Measurements from ENCODE around the gene CCSER1.

CCSER1 gene

DNA sequence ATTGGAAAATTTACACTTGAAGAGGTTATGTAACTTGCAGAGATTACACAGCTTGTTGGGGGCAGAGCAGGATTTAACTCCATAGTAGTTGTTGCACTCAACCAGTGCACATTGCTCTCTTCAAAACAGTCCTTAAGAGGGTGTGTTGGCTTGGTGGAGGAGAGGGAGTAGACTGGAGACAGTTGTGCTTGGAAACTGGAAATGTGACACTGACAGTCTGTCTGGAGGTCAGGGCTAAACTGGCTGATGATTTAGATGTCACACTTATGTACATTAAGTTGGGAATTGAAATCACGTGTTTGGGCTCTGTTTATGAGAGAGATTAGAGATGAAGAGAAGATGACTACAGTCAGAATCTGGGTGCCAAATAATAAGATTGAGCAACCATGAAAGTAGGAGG lies 32.9 kb downstream of the CCSER1 start:
- POLR2A ChIA-PET: no interaction called here
- CTCF ChIA-PET: no interaction called here
- DNase-seq (ENCODE audit: extremely low spot score): no peak
- no peak for TF ChIP-seq CTCF (IDR thresholded peaks at IDR 0.05; ENCODE audit: control extremely low read depth, extremely low read depth, low read depth, missing control alignments)

DNA sequence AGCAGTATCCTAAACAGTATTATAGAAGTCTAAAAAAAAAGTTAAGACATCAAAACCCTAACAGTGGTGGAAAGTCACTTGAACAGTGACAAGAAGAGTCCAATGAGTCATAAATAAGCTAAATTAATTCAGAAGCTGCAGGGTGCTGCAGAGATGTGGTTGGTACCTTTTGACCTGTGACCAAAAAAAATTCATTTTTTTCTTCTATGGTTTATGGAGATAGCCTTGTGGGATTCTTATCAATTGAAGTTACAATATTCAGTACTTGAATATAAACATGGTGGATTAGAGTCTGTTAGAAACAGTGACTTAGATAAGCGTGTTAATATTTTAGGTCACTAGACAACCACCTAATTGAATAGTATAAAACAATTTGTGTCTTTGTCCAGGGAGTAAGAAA lies 35.4 kb downstream of the CCSER1 start:
- POLR2A ChIA-PET: no interaction called here
- no peak for TF ChIP-seq CTCF (IDR thresholded peaks at IDR 0.05; ENCODE audit: control extremely low read depth, extremely low read depth, low read depth, missing control alignments)
- no peak for DNase-seq (ENCODE audit: extremely low spot score)
- CTCF ChIA-PET: no interaction called here

GRCh38 chr4:90163872-90164271 lies 36.7 kb downstream of the CCSER1 start:
- no peak for TF ChIP-seq CTCF (IDR thresholded peaks at IDR 0.05; ENCODE audit: control extremely low read depth, extremely low read depth, low read depth, missing control alignments)
- DNase-seq (ENCODE audit: extremely low spot score): no peak
- POLR2A ChIA-PET: interaction anchor here (0.6 kb wide), 1 partner anchor 23 kb away, joined by 3 read pairs; no protein-coding TSS in a partner anchor
- CTCF ChIA-PET: no interaction called here

- no peak for TF ChIP-seq CTCF (IDR thresholded peaks at IDR 0.05; ENCODE audit: control extremely low read depth, extremely low read depth, low read depth, missing control alignments)
- DNase-seq (ENCODE audit: extremely low spot score): no peak
- ChIA-PET POLR2A (no interaction called here), CTCF (interaction anchor here (1.0 to 1.4 kb wide), 3 partner anchors 10 to 14 kb away, joined by 3 to 4 read pairs (median 4); no protein-coding TSS in a partner anchor)
Observed at GRCh38 chr4:90165883-90166282, 38.7 kb downstream of the CCSER1 start.

- CTCF ChIA-PET: no interaction called here
- TF ChIP-seq CTCF (IDR thresholded peaks at IDR 0.05; ENCODE audit: control extremely low read depth, extremely low read depth, low read depth, missing control alignments): no peak
- no peak for DNase-seq (ENCODE audit: extremely low spot score)
- POLR2A ChIA-PET: no interaction called here
Observed at GRCh38 chr4:90171491-90171890, 44.3 kb downstream of the CCSER1 start.

DNA sequence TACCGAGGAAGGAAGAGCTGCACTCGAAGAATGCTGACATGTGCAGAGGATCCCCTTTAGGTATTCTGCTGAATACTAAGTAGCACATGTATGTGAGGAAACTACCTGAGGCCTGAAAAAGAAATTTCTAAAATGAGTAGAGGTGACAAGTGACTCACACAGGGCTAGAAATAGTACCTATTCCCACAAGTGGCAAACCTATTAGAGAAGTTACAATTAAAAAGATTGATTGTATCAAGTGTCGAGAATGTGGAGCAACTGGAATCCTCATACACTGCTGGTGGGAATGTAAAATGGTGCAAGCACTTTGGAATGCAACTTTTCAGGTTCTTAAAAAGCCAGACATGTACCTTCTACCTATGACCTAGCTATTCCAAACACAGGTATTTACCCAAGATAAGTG lies 47.4 kb downstream of the CCSER1 start:
- POLR2A ChIA-PET: no interaction called here
- TF ChIP-seq CTCF (IDR thresholded peaks at IDR 0.05; ENCODE audit: control extremely low read depth, extremely low read depth, low read depth, missing control alignments): no peak
- DNase-seq (ENCODE audit: extremely low spot score): no peak
- CTCF ChIA-PET: interaction anchor here (1.2 kb wide), 1 partner anchor 18 kb away, joined by 3 read pairs; no protein-coding TSS in a partner anchor

DNA sequence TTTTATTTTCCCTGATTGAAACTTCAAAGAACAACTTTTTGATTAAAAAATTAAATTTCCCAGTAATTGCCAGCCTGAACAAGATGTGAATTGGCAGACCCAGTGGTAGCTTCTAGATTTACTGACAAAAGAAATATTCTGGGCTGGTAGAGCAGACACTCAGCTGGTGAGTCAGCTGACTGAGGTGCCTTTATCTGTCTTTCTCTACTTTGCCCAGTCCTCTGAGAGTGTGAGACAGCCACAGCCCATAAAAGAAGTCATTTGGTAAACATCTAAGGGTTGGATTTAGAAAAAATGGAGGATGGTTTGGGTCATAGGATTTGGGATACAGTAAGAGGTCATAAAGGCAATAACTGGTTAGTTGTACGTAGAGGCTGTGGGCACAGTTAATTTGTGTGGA lies 54.5 kb downstream of the CCSER1 start:
- ChIA-PET POLR2A (no interaction called here), CTCF (no interaction called here)
- DNase-seq (ENCODE audit: extremely low spot score): no peak
- TF ChIP-seq CTCF (IDR thresholded peaks at IDR 0.05; ENCODE audit: control extremely low read depth, extremely low read depth, low read depth, missing control alignments): no peak
